IPS DF 4.7 (cell line): ENCODE measurements around the gene SPC25.
"Not testable (repeated sequence)": the region's sequence is repeated elsewhere in the genome, so short reads cannot be mapped to it uniquely, and the experiment has no call there.

ENCODE experiments used
- DNase-seq: peaks from one replicate; pipeline ENCODE4 v3.0.0-alpha.2; 2013; ENCODE audit warnings: low spot score; ENCODE audit errors: extremely low read depth

The SPC25 gene

GRCh38 chr2:168903888-168904287 is 13.7 kb upstream of the SPC25 start:
- DNase-seq, result no peak

GRCh38 chr2:168901003-168901402 is 10.8 kb upstream of the SPC25 start, which contains the start of gene G6PC2:
Gene G6PC2 (plus strand): TSS chr2:168901291. CDS start chr2:168901332, 41 bp downstream.
- no peak for DNase-seq

- DNase-seq, result no peak
Measured at GRCh38 chr2:168897449-168897848, 7.2 kb upstream of the SPC25 start.

GRCh38 chr2:168896783-168897182 is 6.6 kb upstream of the SPC25 start:
- DNase-seq, result no peak

GRCh38 chr2:168895771-168896170 is 5.5 kb upstream of the SPC25 start:
- DNase-seq, result no peak

- DNase-seq, result no peak
Measured at GRCh38 chr2:168894720-168895119, 4.5 kb upstream of the SPC25 start.

GRCh38 chr2:168894101-168894500 is 3.9 kb upstream of the SPC25 start:
- no peak for DNase-seq

- no peak for DNase-seq
Measured at GRCh38 chr2:168892327-168892726, 2.1 kb upstream of the SPC25 start.

GRCh38 chr2:168889635-168890005 is 610 bp downstream of the SPC25 start:
- DNase-seq, result no peak

GRCh38 chr2:168884975-168885374 is 5.3 kb downstream of the SPC25 start:
- DNase-seq, result no peak

GRCh38 chr2:168882163-168882562 is 8.1 kb downstream of the SPC25 start:
- DNase-seq, result not testable (repeated sequence)

- no peak for DNase-seq
Measured at GRCh38 chr2:168874368-168875054, 15.7 kb downstream of the SPC25 start.

GRCh38 chr2:168870824-168871223 is 19.4 kb downstream of the SPC25 start:
- DNase-seq, result not testable (repeated sequence)

GRCh38 chr2:168870369-168870768 is 19.9 kb downstream of the SPC25 start:
- not testable (repeated sequence) for DNase-seq

GRCh38 chr2:168867164-168867563 is 23.1 kb downstream of the SPC25 start:
- not testable (repeated sequence) for DNase-seq

GRCh38 chr2:168858146-168858545 is 32.1 kb downstream of the SPC25 start:
- DNase-seq, result no peak

GRCh38 chr2:168855601-168856000 is 34.6 kb downstream of the SPC25 start:
- DNase-seq, result no peak

GRCh38 chr2:168854651-168855050 is 35.6 kb downstream of the SPC25 start:
- no peak for DNase-seq

GRCh38 chr2:168853471-168853870 is 36.8 kb downstream of the SPC25 start:
- DNase-seq, result no peak

- DNase-seq, result no peak
Measured at GRCh38 chr2:168852481-168852880, 37.7 kb downstream of the SPC25 start.

- DNase-seq, result no peak
Measured at GRCh38 chr2:168851674-168852320, 38.4 kb downstream of the SPC25 start.

GRCh38 chr2:168850846-168851245 is 39.4 kb downstream of the SPC25 start:
- DNase-seq, result no peak

GRCh38 chr2:168849610-168850009 is 40.6 kb downstream of the SPC25 start:
- peak; percentile 16 for DNase-seq
